CD4-positive, alpha-beta T cell treated with Interleukin-2 at 100 ng/mL for 4 hours (primary cell): Measurements from ENCODE around the gene SWSAP1.

ENCODE experiments used
- DNase-seq: peaks from one replicate; pipeline ENCODE4 v3.0.0-alpha.2; 2020; ENCODE audit warnings: low spot score

Gene SWSAP1

DNA sequence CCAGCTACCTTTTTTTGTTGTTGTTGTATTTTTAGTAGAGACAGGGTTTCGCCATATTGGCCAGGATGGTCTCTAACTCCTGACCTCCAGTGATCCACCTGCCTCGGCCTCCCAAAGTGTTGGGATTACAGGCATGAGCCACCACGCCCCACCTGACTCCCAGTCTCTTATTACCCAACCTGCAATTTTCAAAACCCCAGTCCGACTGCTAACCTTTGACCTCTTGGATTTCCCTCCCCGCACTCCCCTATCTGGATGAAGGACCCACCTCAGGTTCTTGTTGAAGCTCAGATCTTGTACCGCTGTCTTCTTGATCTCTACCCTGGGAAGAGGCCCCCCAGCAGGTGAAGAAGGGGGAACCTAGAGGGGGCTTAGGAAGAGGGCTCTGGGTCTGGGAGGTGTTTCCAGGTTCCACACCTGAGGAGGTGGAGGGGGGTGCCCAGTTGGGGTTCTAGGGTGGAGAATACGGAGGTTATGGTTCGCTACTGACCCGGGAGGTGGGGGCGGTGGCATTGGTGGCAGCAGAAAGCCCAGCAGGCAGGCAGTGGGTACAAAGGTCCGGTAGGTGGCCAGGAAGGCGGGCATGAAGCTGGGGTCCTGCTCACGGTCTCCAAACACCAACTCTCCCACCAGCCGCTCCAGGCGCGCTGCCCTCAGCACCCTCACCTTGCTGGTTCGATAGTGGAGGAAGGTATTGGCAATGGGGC is 42.0 kb downstream of the SWSAP1 start:
- DNase-seq, result no peak

- no peak for DNase-seq
Measured at GRCh38 chr19:11418094-11418548, 43.7 kb downstream of the SWSAP1 start.

DNA sequence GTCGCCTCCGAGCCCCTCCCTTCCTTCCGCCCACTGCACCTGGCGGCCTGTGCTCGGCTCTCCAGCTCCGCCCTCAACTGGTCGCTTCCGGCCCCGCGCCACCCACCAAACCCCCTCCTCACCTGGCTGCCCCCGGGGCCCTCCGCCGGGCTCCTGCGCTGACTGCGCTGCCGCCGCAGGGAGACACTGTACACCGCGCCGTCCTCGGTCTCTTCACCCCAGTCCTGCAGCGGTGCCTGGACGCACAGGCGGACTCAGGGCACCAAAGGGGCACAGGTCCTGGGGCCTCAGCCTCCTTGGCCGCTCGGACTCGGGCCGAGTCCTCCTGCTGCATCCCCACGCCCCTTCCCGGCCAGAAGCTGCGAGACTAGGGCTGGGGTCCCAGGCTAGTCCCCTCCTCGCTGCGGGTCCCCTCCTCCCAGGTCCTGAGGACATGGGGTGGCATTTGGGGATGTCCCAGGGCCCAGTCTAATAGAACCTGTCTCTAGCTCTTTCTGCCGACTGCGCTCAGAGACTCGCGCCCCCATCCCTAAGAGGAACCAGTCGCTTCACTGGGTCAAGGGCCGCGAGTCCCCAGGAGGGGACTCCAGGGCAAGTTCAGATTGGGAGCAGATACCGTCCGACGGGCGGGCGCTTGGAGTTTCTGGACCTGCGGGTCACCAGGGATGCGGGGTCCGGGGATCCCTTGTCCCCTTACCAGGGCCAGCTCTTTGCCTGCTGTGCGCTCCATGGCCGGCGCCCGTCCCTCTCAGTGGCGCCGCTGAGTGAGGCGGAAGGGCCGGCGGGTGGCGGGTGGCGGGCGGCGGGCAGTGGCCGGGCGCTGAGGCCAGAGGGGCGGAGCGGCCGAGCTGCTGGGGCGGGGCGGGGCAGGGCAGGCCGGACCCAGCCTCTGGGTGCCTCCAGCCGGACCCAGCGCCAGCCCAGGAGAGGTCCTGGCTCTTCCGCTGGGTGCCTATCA is 44.4 kb downstream of the SWSAP1 start, which contains the start of gene RGL3:
RGL3 (minus strand) TSS at position 766 of the 958 bp plus-strand sequence; CDS start at position 730, 36 bp downstream.
- DNase-seq, result no peak

GRCh38 chr19:11420429-11421370 is 46.2 kb downstream of the SWSAP1 start:
- no peak for DNase-seq

DNA sequence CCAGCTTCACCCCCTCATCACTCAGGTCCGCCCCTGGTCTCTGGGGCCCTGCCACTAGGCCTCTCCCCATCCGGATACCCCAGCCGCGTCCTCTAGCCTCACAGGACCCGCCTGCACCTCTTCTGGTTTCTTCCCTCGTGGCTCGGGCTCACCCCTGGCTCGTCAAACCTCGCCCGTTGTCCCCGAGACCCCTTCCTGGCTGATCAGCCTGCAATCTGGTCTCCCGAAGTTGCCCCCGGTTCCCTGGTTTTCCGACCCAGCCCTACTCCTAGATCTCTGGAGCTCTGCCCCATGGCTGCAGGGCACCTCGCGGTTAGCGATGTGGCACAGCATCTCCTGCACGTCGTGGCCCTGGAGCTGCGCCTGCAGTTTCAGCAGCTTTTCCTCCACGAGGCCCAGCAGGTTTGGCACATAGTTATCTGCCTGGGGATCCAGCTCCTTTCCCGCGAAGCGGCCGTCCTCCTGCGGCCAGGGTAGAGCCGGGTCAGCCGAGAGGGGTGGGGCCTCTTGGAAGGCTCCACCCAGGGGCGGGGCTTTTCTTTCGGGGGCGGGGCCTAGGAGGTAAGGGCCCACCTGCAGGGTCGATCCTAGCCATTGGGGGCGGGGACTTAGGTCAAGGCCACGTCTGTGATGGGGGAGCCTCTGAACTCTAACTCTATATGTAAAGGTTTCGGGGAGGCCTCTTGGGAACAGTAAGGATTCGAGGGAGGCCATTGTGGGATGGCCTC is 47.1 kb downstream of the SWSAP1 start:
- DNase-seq, result peak; percentile 6

- peak; percentile 54 for DNase-seq
Measured at GRCh38 chr19:11422163-11423065, 47.9 kb downstream of the SWSAP1 start.

- no peak for DNase-seq
Measured at GRCh38 chr19:11423164-11423790, 48.8 kb downstream of the SWSAP1 start.

GRCh38 chr19:11423791-11424181 is 49.3 kb downstream of the SWSAP1 start:
- DNase-seq, result no peak
